Measurements from ENCODE around the gene MRPL46.

MRPL46 gene

GRCh38 chr15:88467073-88467934, at the start of gene MRPL46, which contains the start of gene MRPS11:
Gene MRPL46, minus strand, starts transcription at chr15:88467388. Its CDS starts 11 bp downstream, at chr15:88467377.
Gene MRPS11, plus strand, starts transcription at chr15:88467708. Its CDS starts 10 bp downstream, at chr15:88467718.
- DNase-seq = peak; percentile 93

- no peak for DNase-seq
These were observed 46.0 kb upstream of the MRPL46 start for GRCh38 chr15:88513195-88513594.

- DNase-seq = no peak
These were observed 45.4 kb upstream of the MRPL46 start for GRCh38 chr15:88512601-88513000.

- no peak for DNase-seq
These were observed 44.9 kb upstream of the MRPL46 start for GRCh38 chr15:88512078-88512477.

- no peak for DNase-seq
These were observed 44.0 kb upstream of the MRPL46 start for GRCh38 chr15:88511161-88511560.

- DNase-seq = no peak
These were observed 42.8 kb upstream of the MRPL46 start for GRCh38 chr15:88509964-88510363.

GRCh38 chr15:88509321-88509720, 42.1 kb upstream of the MRPL46 start:
- DNase-seq = no peak

GRCh38 chr15:88506628-88507027, 39.4 kb upstream of the MRPL46 start:
- no peak for DNase-seq

GRCh38 chr15:88505721-88506120, 38.5 kb upstream of the MRPL46 start:
- DNase-seq = no peak

GRCh38 chr15:88504445-88504844, 37.3 kb upstream of the MRPL46 start:
- no peak for DNase-seq

GRCh38 chr15:88498996-88499395, 31.8 kb upstream of the MRPL46 start:
- no peak for DNase-seq

- DNase-seq = no peak
These were observed 30.0 kb upstream of the MRPL46 start for GRCh38 chr15:88497109-88497765.

GRCh38 chr15:88493844-88494243, 26.7 kb upstream of the MRPL46 start:
- no peak for DNase-seq

GRCh38 chr15:88491158-88491557, 24.0 kb upstream of the MRPL46 start:
- no peak for DNase-seq

GRCh38 chr15:88490036-88490435, 22.8 kb upstream of the MRPL46 start:
- no peak for DNase-seq

- no peak for DNase-seq
These were observed 22.1 kb upstream of the MRPL46 start for GRCh38 chr15:88489321-88489720.

GRCh38 chr15:88487796-88488523, 20.8 kb upstream of the MRPL46 start:
- no peak for DNase-seq

GRCh38 chr15:88487178-88487795, 20.1 kb upstream of the MRPL46 start:
- DNase-seq = no peak

- no peak for DNase-seq
These were observed 17.6 kb upstream of the MRPL46 start for GRCh38 chr15:88484682-88485331.

GRCh38 chr15:88482263-88482662, 15.1 kb upstream of the MRPL46 start:
- DNase-seq = no peak

- DNase-seq = no peak
These were observed 13.8 kb upstream of the MRPL46 start for GRCh38 chr15:88480981-88481380.

GRCh38 chr15:88479169-88479568, 12.0 kb upstream of the MRPL46 start:
- no peak for DNase-seq

Measured in stimulated activated CD4-positive, alpha-beta T cell treated with anti-CD3 and anti-CD28 coated beads, Interleukin-4, amount 100 ng/mL, for 24 hours (primary cell).